ENCODE data around the gene SNX3. TPM values are rescaled to one million over a fixed set of nuclear protein-coding genes. Genes with fewer than 3 reads are reported as not detected.

Gene SNX3
- total RNA-seq, 1 experiment from 2014 or later, result 117 TPM

GRCh38 chr6:108171918-108172516, 88.8 kb downstream of the SNX3 start:
- DNase-seq (ENCODE audit: extremely low read depth, low read depth), result no peak

GRCh38 chr6:108171291-108171917, 89.4 kb downstream of the SNX3 start:
- no peak for DNase-seq (ENCODE audit: extremely low read depth, low read depth)

- no peak for DNase-seq (ENCODE audit: extremely low read depth, low read depth)
Measured at GRCh38 chr6:108170332-108171290, 90.2 kb downstream of the SNX3 start.

- DNase-seq (ENCODE audit: extremely low read depth, low read depth), result no peak
Measured at GRCh38 chr6:108169464-108170331, 91.1 kb downstream of the SNX3 start.

GRCh38 chr6:108168501-108169463, 92.1 kb downstream of the SNX3 start:
- DNase-seq (ENCODE audit: extremely low read depth, low read depth), result no peak

GRCh38 chr6:108168090-108168463, 92.8 kb downstream of the SNX3 start:
- DNase-seq (ENCODE audit: extremely low read depth, low read depth), result no peak

GRCh38 chr6:108167449-108168089, 93.3 kb downstream of the SNX3 start:
- DNase-seq (ENCODE audit: extremely low read depth, low read depth), result no peak

GRCh38 chr6:108166664-108167448, 94.0 kb downstream of the SNX3 start:
- no peak for DNase-seq (ENCODE audit: extremely low read depth, low read depth)

- DNase-seq (ENCODE audit: extremely low read depth, low read depth), result no peak
Measured at GRCh38 chr6:108165714-108166663, 94.9 kb downstream of the SNX3 start, which contains the start of gene NR2E1. NR2E1 (plus strand) TSS chr6:108166022; CDS start chr6:108166766, 744 bp downstream.

GRCh38 chr6:108164815-108165706, 95.8 kb downstream of the SNX3 start:
- no peak for DNase-seq (ENCODE audit: extremely low read depth, low read depth)

GRCh38 chr6:108164543-108164814, 96.4 kb downstream of the SNX3 start:
- no peak for DNase-seq (ENCODE audit: extremely low read depth, low read depth)

GRCh38 chr6:108163644-108164542, 96.9 kb downstream of the SNX3 start:
- DNase-seq (ENCODE audit: extremely low read depth, low read depth), result no peak

GRCh38 chr6:108163267-108163643, 97.6 kb downstream of the SNX3 start:
- no peak for DNase-seq (ENCODE audit: extremely low read depth, low read depth)

- no peak for DNase-seq (ENCODE audit: extremely low read depth, low read depth)
Measured at GRCh38 chr6:108161724-108162282, 99.0 kb downstream of the SNX3 start.

Data from NCI-H460 (cell line).